GM23338 (cell line): ENCODE results near the gene ADGRG1.

ENCODE experiments used
- EZH2 ChIP-seq: fragments of 200-600 bp; sonication (generic); IDR thresholded peaks from one replicate; pipeline ENCODE4 v1.8.0; 2017; ENCODE audit warnings: antibody characterized with exemption, mild to moderate bottlenecking, low read depth; ENCODE audit not compliant: unreplicated experiment
- ZNF331 ChIP-seq: fragments of 250-450 bp; sonication (Bioruptor Pico); IDR thresholded peaks from 2 replicates; pipeline ENCODE4 v1.5.0; 2020; ENCODE audit warnings: low read depth, mild to moderate bottlenecking, moderate library complexity
- TF ChIP-seq, protein P1 (sequence below): IDR thresholded peaks from 2 replicates; pipeline ENCODE4 v1.6.1; 2016; ENCODE audit warnings: antibody characterized with exemption
- TF ChIP-seq, protein P2 (sequence below), 2 experiments: fragments of 200-600 bp in 1 of 2; sonication (generic) in 1 of 2; conservative IDR thresholded peaks; 2 replicates each; pipeline versions ENCODE4 v1.5.1 to v1.6.1; 2016 to 2017; ENCODE audit warnings: antibody characterized with exemption in 2 of 2, low read depth in 2 of 2, mild to moderate bottlenecking in 2 of 2, moderate library complexity in 1 of 2
- TF ChIP-seq, protein P3 (sequence below): IDR thresholded peaks from one replicate; pipeline ENCODE4 v1.6.1; 2018; ENCODE audit warnings: antibody characterized with exemption; ENCODE audit not compliant: unreplicated experiment

DNA sequence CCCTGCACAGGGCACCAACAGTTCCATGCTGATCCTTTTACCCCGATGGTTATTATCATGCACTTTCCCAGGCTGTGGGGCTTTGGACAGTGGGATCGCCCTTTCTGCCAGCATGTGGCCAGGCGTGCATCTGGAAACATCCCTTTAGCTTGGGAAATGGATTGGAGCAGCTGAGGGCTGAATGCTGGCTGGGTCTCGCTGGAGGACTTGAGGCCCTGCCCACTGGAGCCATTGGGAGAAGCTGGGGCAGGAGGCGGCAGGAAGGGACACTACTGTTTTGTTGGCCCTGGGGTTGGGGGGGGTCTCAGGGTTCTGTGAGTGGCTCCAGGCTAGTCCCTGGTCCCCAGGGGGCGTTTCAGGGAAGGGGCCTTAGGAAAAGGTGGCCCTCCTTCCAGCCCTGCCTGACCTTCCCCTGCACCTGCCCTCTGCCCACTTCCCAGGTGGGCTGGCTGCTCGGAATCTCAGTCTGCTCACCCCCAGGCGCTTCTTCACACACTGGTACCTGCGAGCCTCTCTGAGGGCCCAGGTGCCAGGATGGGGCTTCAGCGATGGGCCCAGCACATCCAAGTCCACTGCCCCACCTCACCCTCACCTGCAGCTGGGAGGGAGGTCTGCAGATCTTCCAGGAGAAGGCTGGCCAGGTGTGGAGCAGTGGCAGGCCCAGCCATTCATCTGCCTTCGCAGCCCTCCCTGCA is 38.1 kb downstream of the ADGRG1 start:
- TF ChIP-seq, protein P1, sequence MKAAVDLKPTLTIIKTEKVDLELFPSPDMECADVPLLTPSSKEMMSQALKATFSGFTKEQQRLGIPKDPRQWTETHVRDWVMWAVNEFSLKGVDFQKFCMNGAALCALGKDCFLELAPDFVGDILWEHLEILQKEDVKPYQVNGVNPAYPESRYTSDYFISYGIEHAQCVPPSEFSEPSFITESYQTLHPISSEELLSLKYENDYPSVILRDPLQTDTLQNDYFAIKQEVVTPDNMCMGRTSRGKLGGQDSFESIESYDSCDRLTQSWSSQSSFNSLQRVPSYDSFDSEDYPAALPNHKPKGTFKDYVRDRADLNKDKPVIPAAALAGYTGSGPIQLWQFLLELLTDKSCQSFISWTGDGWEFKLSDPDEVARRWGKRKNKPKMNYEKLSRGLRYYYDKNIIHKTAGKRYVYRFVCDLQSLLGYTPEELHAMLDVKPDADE = no peak
- TF ChIP-seq, protein P2, sequence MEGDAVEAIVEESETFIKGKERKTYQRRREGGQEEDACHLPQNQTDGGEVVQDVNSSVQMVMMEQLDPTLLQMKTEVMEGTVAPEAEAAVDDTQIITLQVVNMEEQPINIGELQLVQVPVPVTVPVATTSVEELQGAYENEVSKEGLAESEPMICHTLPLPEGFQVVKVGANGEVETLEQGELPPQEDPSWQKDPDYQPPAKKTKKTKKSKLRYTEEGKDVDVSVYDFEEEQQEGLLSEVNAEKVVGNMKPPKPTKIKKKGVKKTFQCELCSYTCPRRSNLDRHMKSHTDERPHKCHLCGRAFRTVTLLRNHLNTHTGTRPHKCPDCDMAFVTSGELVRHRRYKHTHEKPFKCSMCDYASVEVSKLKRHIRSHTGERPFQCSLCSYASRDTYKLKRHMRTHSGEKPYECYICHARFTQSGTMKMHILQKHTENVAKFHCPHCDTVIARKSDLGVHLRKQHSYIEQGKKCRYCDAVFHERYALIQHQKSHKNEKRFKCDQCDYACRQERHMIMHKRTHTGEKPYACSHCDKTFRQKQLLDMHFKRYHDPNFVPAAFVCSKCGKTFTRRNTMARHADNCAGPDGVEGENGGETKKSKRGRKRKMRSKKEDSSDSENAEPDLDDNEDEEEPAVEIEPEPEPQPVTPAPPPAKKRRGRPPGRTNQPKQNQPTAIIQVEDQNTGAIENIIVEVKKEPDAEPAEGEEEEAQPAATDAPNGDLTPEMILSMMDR (conservative IDR thresholded peaks at IDR 0.05; ENCODE audit: low read depth in 2 of 2) = no peak
- TF ChIP-seq, protein P3, sequence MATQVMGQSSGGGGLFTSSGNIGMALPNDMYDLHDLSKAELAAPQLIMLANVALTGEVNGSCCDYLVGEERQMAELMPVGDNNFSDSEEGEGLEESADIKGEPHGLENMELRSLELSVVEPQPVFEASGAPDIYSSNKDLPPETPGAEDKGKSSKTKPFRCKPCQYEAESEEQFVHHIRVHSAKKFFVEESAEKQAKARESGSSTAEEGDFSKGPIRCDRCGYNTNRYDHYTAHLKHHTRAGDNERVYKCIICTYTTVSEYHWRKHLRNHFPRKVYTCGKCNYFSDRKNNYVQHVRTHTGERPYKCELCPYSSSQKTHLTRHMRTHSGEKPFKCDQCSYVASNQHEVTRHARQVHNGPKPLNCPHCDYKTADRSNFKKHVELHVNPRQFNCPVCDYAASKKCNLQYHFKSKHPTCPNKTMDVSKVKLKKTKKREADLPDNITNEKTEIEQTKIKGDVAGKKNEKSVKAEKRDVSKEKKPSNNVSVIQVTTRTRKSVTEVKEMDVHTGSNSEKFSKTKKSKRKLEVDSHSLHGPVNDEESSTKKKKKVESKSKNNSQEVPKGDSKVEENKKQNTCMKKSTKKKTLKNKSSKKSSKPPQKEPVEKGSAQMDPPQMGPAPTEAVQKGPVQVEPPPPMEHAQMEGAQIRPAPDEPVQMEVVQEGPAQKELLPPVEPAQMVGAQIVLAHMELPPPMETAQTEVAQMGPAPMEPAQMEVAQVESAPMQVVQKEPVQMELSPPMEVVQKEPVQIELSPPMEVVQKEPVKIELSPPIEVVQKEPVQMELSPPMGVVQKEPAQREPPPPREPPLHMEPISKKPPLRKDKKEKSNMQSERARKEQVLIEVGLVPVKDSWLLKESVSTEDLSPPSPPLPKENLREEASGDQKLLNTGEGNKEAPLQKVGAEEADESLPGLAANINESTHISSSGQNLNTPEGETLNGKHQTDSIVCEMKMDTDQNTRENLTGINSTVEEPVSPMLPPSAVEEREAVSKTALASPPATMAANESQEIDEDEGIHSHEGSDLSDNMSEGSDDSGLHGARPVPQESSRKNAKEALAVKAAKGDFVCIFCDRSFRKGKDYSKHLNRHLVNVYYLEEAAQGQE = no peak
- TF ChIP-seq ZNF331 (CRISPR knock-in tag) (no peak), EZH2 (no peak)
